ENCODE results near the gene ESPNL.
"Not testable (repeated sequence)": the region's sequence is repeated elsewhere in the genome, so short reads cannot be mapped to it uniquely, and the experiment has no call there.

ESPNL gene

DNA sequence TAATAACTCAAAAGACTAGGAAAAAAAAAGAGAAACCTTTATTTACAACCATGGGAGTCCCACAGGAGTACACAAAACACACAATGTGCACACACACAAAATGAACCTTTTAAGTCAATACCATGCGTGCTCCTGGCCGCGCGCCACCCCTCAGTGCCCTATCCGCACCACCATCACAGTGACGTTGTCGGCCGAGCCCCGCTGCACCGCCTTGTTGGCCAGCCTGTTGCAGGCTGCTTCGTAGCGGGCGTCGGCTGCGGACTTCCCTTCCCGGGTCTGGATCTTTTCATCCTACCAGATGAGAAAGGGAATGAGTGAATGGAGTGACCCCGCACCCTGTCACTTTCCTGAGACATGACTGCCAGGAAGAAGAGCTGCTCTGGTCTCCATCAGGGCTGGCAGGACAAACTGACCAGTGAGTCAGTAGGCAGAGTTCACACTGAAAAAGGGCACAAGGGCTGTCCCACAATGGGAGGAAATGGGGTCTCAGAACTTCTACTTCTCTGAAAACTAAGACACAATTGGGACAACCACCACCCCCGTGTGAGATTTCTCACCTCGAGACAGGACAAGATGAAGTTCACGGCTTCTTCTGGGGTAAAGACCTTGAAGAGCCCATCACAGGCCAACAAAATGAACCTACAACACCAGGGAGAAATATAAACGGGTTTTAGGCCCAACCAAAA, 70.4 kb downstream of the ESPNL start:
- peaks cover 2% of the 10 kb centered on the region for H3K4me1 ChIP-seq (ENCODE audit: insufficient read depth, insufficient read length)
- H3K9me3 ChIP-seq (ENCODE audit: insufficient read depth, low read length) = no peaks in the 10 kb centered on the region
- TF ChIP-seq ZNF274 (IDR thresholded peaks at IDR 0.05; ENCODE audit: low read depth, low read length) (no peak), YY1 (IDR thresholded peaks at IDR 0.05; ENCODE audit: insufficient read depth, insufficient read length) (no peak), SUZ12 (IDR thresholded peaks at IDR 0.05; ENCODE audit: extremely low read depth, insufficient read depth, insufficient read length) (no peak)
- peaks cover 86% of the 10 kb centered on the region for H3K36me3 ChIP-seq (ENCODE audit: insufficient read depth, insufficient read length, low read length)
- no peak for DNase-seq (ENCODE audit: low read depth, low spot score)
- peaks cover 2% of the 10 kb centered on the region for H3K27me3 ChIP-seq (ENCODE audit: insufficient read depth, insufficient read length)
- no peak overlapping the region for H3K4me3 ChIP-seq (ENCODE audit: insufficient read length, low read depth)
- no peak overlapping the region for H3K9ac ChIP-seq (ENCODE audit: insufficient read length, low read depth)

- not testable (repeated sequence) for H3K9me3 ChIP-seq (ENCODE audit: insufficient read depth, low read length); H3K27me3 ChIP-seq (ENCODE audit: insufficient read depth, insufficient read length); H3K9ac ChIP-seq (ENCODE audit: insufficient read length, low read depth); H3K4me1 ChIP-seq (ENCODE audit: insufficient read depth, insufficient read length); DNase-seq (ENCODE audit: low read depth, low spot score); H3K4me3 ChIP-seq (ENCODE audit: insufficient read length, low read depth)
- peaks cover 90% of the 10 kb centered on the region for H3K36me3 ChIP-seq (ENCODE audit: insufficient read depth, insufficient read length, low read length)
Observed at GRCh38 chr2:238171072-238171431, 70.9 kb downstream of the ESPNL start.

GRCh38 chr2:238171575-238172187, 71.5 kb downstream of the ESPNL start:
- no peaks in the 10 kb centered on the region for H3K9me3 ChIP-seq (ENCODE audit: insufficient read depth, low read length)
- no peaks in the 10 kb centered on the region for H3K27me3 ChIP-seq (ENCODE audit: insufficient read depth, insufficient read length)
- H3K4me3 ChIP-seq (ENCODE audit: insufficient read length, low read depth) = no peak overlapping the region
- TF ChIP-seq SUZ12 (IDR thresholded peaks at IDR 0.05; ENCODE audit: extremely low read depth, insufficient read depth, insufficient read length) (no peak), YY1 (IDR thresholded peaks at IDR 0.05; ENCODE audit: insufficient read depth, insufficient read length) (no peak), ZNF274 (IDR thresholded peaks at IDR 0.05; ENCODE audit: low read depth, low read length) (no peak)
- DNase-seq (ENCODE audit: low read depth, low spot score) = no peak
- H3K4me1 ChIP-seq (ENCODE audit: insufficient read depth, insufficient read length) = peaks cover 2% of the 10 kb centered on the region
- H3K9ac ChIP-seq (ENCODE audit: insufficient read length, low read depth) = no peak overlapping the region
- H3K36me3 ChIP-seq (ENCODE audit: insufficient read depth, insufficient read length, low read length) = peaks cover 90% of the 10 kb centered on the region

DNA sequence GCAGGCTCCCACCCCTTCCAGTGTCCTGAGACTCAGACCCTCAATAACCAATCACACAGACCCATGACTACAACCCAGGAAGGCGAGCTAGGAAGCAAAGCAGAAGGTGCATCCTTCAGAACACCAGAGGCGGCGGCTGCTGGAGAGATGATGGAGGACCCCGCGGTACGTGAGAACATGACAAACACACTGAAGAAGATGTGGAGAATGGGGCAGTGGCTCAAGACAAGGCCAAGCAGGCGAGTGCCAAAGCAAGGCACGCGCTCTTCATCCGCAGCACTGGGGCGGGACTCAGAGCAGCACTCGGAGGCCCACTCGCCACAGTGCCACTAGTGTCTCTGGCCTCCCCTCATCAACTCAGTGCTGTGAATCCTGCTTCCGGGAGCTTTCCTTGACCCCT, 72.3 kb downstream of the ESPNL start:
- Histone ChIP-seq H3K27me3 (ENCODE audit: insufficient read depth, insufficient read length) (no peaks in the 10 kb centered on the region), H3K36me3 (ENCODE audit: insufficient read depth, insufficient read length, low read length) (peaks cover 91% of the 10 kb centered on the region), H3K4me3 (ENCODE audit: insufficient read length, low read depth) (no peak overlapping the region), H3K4me1 (ENCODE audit: insufficient read depth, insufficient read length) (peaks cover 2% of the 10 kb centered on the region), H3K9me3 (ENCODE audit: insufficient read depth, low read length) (no peaks in the 10 kb centered on the region), H3K9ac (ENCODE audit: insufficient read length, low read depth) (no peak overlapping the region)
- TF ChIP-seq SUZ12 (IDR thresholded peaks at IDR 0.05; ENCODE audit: extremely low read depth, insufficient read depth, insufficient read length) (no peak), ZNF274 (IDR thresholded peaks at IDR 0.05; ENCODE audit: low read depth, low read length) (no peak), YY1 (IDR thresholded peaks at IDR 0.05; ENCODE audit: insufficient read depth, insufficient read length) (no peak)
- DNase-seq (ENCODE audit: low read depth, low spot score) = no peak

GRCh38 chr2:238173692-238174091, 73.6 kb downstream of the ESPNL start:
- no peak for DNase-seq (ENCODE audit: low read depth, low spot score)
- Histone ChIP-seq H3K4me3 (ENCODE audit: insufficient read length, low read depth) (no peak overlapping the region), H3K4me1 (ENCODE audit: insufficient read depth, insufficient read length) (peaks cover 2% of the 10 kb centered on the region), H3K9me3 (ENCODE audit: insufficient read depth, low read length) (no peaks in the 10 kb centered on the region), H3K27me3 (ENCODE audit: insufficient read depth, insufficient read length) (no peaks in the 10 kb centered on the region), H3K36me3 (ENCODE audit: insufficient read depth, insufficient read length, low read length) (peaks cover 90% of the 10 kb centered on the region), H3K9ac (ENCODE audit: insufficient read length, low read depth) (no peak overlapping the region)
- no peak for TF ChIP-seq ZNF274 (IDR thresholded peaks at IDR 0.05; ENCODE audit: low read depth, low read length)
- no peak for TF ChIP-seq SUZ12 (IDR thresholded peaks at IDR 0.05; ENCODE audit: extremely low read depth, insufficient read depth, insufficient read length)
- no peak for TF ChIP-seq YY1 (IDR thresholded peaks at IDR 0.05; ENCODE audit: insufficient read depth, insufficient read length)

DNA sequence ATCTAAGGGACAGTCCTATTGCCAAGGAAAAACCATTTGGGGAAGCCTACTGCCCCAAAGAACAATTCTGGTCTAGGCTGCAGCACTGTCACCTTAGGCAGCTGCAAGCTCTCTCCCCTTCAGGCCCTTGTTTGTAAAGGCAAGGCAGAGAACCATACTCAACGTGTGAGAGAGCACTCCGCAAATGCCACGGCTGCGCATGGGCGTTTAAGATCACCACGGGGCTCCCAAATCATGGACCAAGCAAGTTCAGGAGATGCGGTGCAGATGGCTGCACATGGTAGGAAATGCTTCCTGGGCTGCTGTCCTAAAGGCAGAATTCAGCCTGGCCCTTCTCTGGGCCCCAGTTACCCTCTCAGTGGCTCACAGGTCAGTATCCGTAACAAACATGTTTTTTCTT, 74.2 kb downstream of the ESPNL start:
- DNase-seq (ENCODE audit: low read depth, low spot score) = no peak
- peaks cover 91% of the 10 kb centered on the region for H3K36me3 ChIP-seq (ENCODE audit: insufficient read depth, insufficient read length, low read length)
- H3K9me3 ChIP-seq (ENCODE audit: insufficient read depth, low read length) = no peaks in the 10 kb centered on the region
- peaks cover 2% of the 10 kb centered on the region for H3K4me1 ChIP-seq (ENCODE audit: insufficient read depth, insufficient read length)
- no peak for TF ChIP-seq YY1 (IDR thresholded peaks at IDR 0.05; ENCODE audit: insufficient read depth, insufficient read length)
- TF ChIP-seq ZNF274 (IDR thresholded peaks at IDR 0.05; ENCODE audit: low read depth, low read length) = no peak
- TF ChIP-seq SUZ12 (IDR thresholded peaks at IDR 0.05; ENCODE audit: extremely low read depth, insufficient read depth, insufficient read length) = no peak
- H3K4me3 ChIP-seq (ENCODE audit: insufficient read length, low read depth) = no peak overlapping the region
- H3K9ac ChIP-seq (ENCODE audit: insufficient read length, low read depth) = no peak overlapping the region
- H3K27me3 ChIP-seq (ENCODE audit: insufficient read depth, insufficient read length) = no peaks in the 10 kb centered on the region

DNA sequence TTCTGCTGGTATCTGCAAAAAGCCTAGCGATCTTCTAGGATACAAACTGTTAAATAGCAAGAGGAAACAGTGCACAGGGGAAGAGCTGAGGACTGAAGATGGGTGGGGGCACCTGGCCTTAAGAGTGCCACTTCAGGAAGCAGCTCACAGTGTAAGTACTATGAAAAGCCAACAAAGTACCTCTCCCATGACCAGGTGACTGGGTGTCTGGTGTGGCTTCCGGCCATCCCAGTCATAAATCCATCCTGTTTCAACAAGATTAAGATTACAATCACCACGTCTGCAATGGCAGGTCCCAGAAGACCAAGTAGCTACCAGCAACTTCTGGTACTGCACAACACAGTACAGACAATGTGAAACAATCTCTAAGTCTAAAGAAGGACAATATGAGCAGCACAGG, 74.6 kb downstream of the ESPNL start:
- H3K36me3 ChIP-seq (ENCODE audit: insufficient read depth, insufficient read length, low read length) = peaks cover 91% of the 10 kb centered on the region
- H3K9me3 ChIP-seq (ENCODE audit: insufficient read depth, low read length) = no peaks in the 10 kb centered on the region
- DNase-seq (ENCODE audit: low read depth, low spot score) = no peak

More for the DNA sequence above, 74.6 kb downstream of the ESPNL start:
- H3K27me3 ChIP-seq (ENCODE audit: insufficient read depth, insufficient read length) = no peaks in the 10 kb centered on the region
- TF ChIP-seq SUZ12 (IDR thresholded peaks at IDR 0.05; ENCODE audit: extremely low read depth, insufficient read depth, insufficient read length) (no peak), YY1 (IDR thresholded peaks at IDR 0.05; ENCODE audit: insufficient read depth, insufficient read length) (no peak), ZNF274 (IDR thresholded peaks at IDR 0.05; ENCODE audit: low read depth, low read length) (no peak)
- H3K4me1 ChIP-seq (ENCODE audit: insufficient read depth, insufficient read length) = peaks cover 2% of the 10 kb centered on the region
- H3K9ac ChIP-seq (ENCODE audit: insufficient read length, low read depth) = no peak overlapping the region
- H3K4me3 ChIP-seq (ENCODE audit: insufficient read length, low read depth) = no peak overlapping the region

Data from NT2/D1 (cell line).